Breast epithelium (tissue), 4 donors: ENCODE data around the gene TANK. TPM values are rescaled to one million over a fixed set of nuclear protein-coding genes. Genes with fewer than 3 reads are reported as not detected.

Experiments
- DNase-seq, 2 donors: peaks; one replicate each; pipeline ENCODE4 v3.0.0-alpha.2; 2019; ENCODE audit warnings: low spot score in 2 of 2
- H3K27ac ChIP-seq, 2 donors: fragments of 200-600 bp; sonication (generic) in 1 of 2; one replicate each; pipeline ENCODE4 v1.5.1; 2016 to 2019; ENCODE audit warnings: mild to moderate bottlenecking in 1 of 2
- H3K27me3 ChIP-seq, 2 donors: fragments of 200-600 bp; sonication (generic) in 1 of 2; one replicate each; pipeline versions ENCODE4 v1.5.1 to v1.6.0; 2017 to 2019; ENCODE audit warnings: control low read depth in 1 of 2, mild to moderate bottlenecking in 1 of 2
- H3K36me3 ChIP-seq: fragments of 200-600 bp; one replicate; pipeline ENCODE4 v1.5.1; 2019
- H3K4me1 ChIP-seq, 2 donors: fragments of 200-600 bp; sonication (generic); one replicate each; pipeline ENCODE4 v1.5.1; 2016 to 2019; ENCODE audit warnings: control low read depth in 1 of 2
- H3K4me3 ChIP-seq, 3 donors: fragments of 200-600 bp; sonication (generic); 1 replicate in 2 of 3; 2 replicates in 1 of 3; pipeline ENCODE4 v1.5.1; 2016 to 2019; ENCODE audit warnings: mild to moderate bottlenecking in 3 of 3, moderate library complexity in 2 of 3
- H3K9me3 ChIP-seq, 2 donors: fragments of 200-600 bp; sonication (generic) in 1 of 2; one replicate each; pipeline ENCODE4 v1.5.1; 2016 to 2019; ENCODE audit warnings: control low read depth in 1 of 2
- CTCF ChIP-seq, 3 donors: fragments of 450-650 bp; IDR thresholded peaks; one replicate each; pipeline ENCODE4 v1.5.1; 2016 to 2017; ENCODE audit warnings: antibody characterized with exemption in 3 of 3, mild to moderate bottlenecking in 3 of 3, moderate library complexity in 3 of 3
- POLR2A ChIP-seq: fragments of 450-650 bp; IDR thresholded peaks from one replicate; pipeline ENCODE4 v1.6.1; 2016; ENCODE audit warnings: antibody characterized with exemption, mild to moderate bottlenecking, moderate library complexity
- POLR2AphosphoS5 ChIP-seq, 3 donors: sonication (generic); formaldehyde crosslinking; IDR thresholded peaks; one replicate each; pipeline ENCODE4 v1.6.1; 2017; ENCODE audit warnings: antibody characterized with exemption in 3 of 3
- intact Hi-C: fragments of 100-400 bp; cut with DNase I; formaldehyde crosslinking; loops from one replicate; pipeline ENCODE4 v1.15.1; 2023; ENCODE audit warnings: low total_unique reads
- total RNA-seq, 3 donors: library from RNA; depleted of rRNA; stranded (reverse); fragments of >200 nt; gene quantifications; one replicate each; pipeline ENCODE4 v1.1.0, GENCODE V29; 2016

Gene TANK
- total RNA-seq, 3 donors from 2014 or later, result 128 to 242 (median 166) TPM

GRCh38 chr2:161207941-161208340, 47.7 kb downstream of the TANK start:
- no peak for DNase-seq
- intact Hi-C loops, result no loop called here
- peaks cover 6% of the 10 kb centered on the region for H3K36me3 ChIP-seq

GRCh38 chr2:161208527-161209139, 48.4 kb downstream of the TANK start:
- H3K27me3 ChIP-seq, result no peaks in the 10 kb centered on the region
- H3K4me1 ChIP-seq, result no peaks in the 10 kb centered on the region
- TF ChIP-seq POLR2A (no peak), POLR2AphosphoS5 (IDR thresholded peaks at IDR 0.05) (no peak), CTCF (IDR thresholded peaks at IDR 0.05) (no peak)
- no peak for DNase-seq
- intact Hi-C loops, result no loop called here
- H3K36me3 ChIP-seq, result peaks cover 6% of the 10 kb centered on the region
- no peaks in the 10 kb centered on the region for H3K9me3 ChIP-seq
- no peak overlapping the region for H3K27ac ChIP-seq
- no peak overlapping the region for H3K4me3 ChIP-seq

More at GRCh38 chr2:161207941-161208340, 47.7 kb downstream of the TANK start:
- H3K27me3 ChIP-seq, result no peaks in the 10 kb centered on the region
- no peaks in the 10 kb centered on the region for H3K9me3 ChIP-seq
- H3K4me1 ChIP-seq, result no peaks in the 10 kb centered on the region
- no peak overlapping the region for H3K27ac ChIP-seq
- no peak for TF ChIP-seq POLR2AphosphoS5 (IDR thresholded peaks at IDR 0.05)
- no peak for TF ChIP-seq POLR2A
- TF ChIP-seq CTCF (IDR thresholded peaks at IDR 0.05), result no peak
- no peak overlapping the region for H3K4me3 ChIP-seq

GRCh38 chr2:161209902-161210301, 49.7 kb downstream of the TANK start:
- intact Hi-C loops, result no loop called here
- no peak for TF ChIP-seq CTCF (IDR thresholded peaks at IDR 0.05)
- TF ChIP-seq POLR2A, result no peak
- no peak for TF ChIP-seq POLR2AphosphoS5 (IDR thresholded peaks at IDR 0.05)
- Histone ChIP-seq H3K9me3 (no peaks in the 10 kb centered on the region), H3K4me3 (no peak overlapping the region), H3K27me3 (no peaks in the 10 kb centered on the region), H3K36me3 (peaks cover 4% of the 10 kb centered on the region), H3K27ac (no peak overlapping the region), H3K4me1 (no peaks in the 10 kb centered on the region)
- no peak for DNase-seq

GRCh38 chr2:161217597-161218185, 57.5 kb downstream of the TANK start:
- Histone ChIP-seq H3K27ac (no peak overlapping the region), H3K36me3 (no peaks in the 10 kb centered on the region), H3K27me3 (no peaks in the 10 kb centered on the region), H3K9me3 (no peaks in the 10 kb centered on the region), H3K4me1 (no peaks in the 10 kb centered on the region), H3K4me3 (no peak overlapping the region)
- TF ChIP-seq POLR2A, result no peak
- TF ChIP-seq POLR2AphosphoS5 (IDR thresholded peaks at IDR 0.05), result no peak
- TF ChIP-seq CTCF (IDR thresholded peaks at IDR 0.05), result no peak
- no peak for DNase-seq
- intact Hi-C loops, result no loop called here

- no peak for DNase-seq
- H3K36me3 ChIP-seq, result no peaks in the 10 kb centered on the region
- intact Hi-C loops, result no loop called here
These were observed 59.0 kb downstream of the TANK start for GRCh38 chr2:161219211-161219610.

More at GRCh38 chr2:161219211-161219610, 59.0 kb downstream of the TANK start:
- Histone ChIP-seq H3K4me1 (no peaks in the 10 kb centered on the region), H3K4me3 (no peak overlapping the region), H3K27me3 (no peaks in the 10 kb centered on the region), H3K27ac (no peak overlapping the region), H3K9me3 (no peaks in the 10 kb centered on the region)
- TF ChIP-seq POLR2A (no peak), POLR2AphosphoS5 (IDR thresholded peaks at IDR 0.05) (no peak), CTCF (IDR thresholded peaks at IDR 0.05) (no peak)
